Left forelimb (tissue), 1 donor: ENCODE results near the gene FUNDC1.
"Not testable (repeated sequence)": the region's sequence is repeated elsewhere in the genome, so short reads cannot be mapped to it uniquely, and the experiment has no call there.

Experiments
- DNase-seq: peaks from one replicate; pipeline ENCODE4 v3.0.0-alpha.2; 2018; ENCODE audit warnings: low spot score

Gene FUNDC1

DNA sequence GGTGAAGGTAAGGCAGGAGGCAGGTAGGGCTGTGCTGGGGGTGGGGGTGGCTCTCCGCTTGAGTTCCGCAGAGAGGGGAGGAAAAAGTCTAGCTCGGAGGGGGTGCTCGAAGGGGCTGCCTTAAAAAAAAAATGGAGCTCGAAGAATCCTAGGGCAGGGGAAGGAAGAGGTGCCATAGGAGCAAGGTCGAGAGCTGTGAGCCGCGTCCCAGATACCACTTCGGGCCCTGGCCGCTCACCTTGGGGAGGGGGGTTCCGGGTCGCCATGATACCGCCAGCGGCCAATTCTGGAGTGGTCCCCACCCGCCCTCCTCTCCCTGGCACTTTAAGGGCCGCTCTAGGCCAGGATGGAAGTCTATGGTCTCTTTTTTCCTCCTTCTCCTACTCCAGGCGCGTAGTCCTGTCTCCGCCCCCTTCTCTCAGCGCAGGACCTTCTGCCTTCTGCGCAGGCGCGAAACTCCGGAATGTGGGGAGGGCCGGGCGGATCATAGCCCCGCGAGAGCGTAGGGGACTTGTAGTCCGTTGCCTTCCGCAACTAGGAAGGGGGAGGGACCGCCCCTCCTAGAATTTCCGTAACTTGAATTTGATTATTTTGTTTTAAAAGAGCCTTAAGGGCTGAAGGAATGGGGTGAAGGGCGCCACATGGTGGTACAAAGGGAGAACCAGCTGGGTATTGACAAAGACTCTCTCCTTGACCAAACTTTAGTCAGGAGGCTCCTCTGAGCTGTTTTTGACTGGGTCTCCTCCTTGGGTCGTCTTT, at the start of gene FUNDC1:
FUNDC1 (minus strand) TSS at position 293 of the 759 bp plus-strand sequence; CDS start at position 266, 27 bp downstream.
- DNase-seq, result peak; percentile 93

- DNase-seq, result no peak
Measured at GRCh38 chrX:44585866-44586265, 43.2 kb upstream of the FUNDC1 start.

GRCh38 chrX:44580466-44580865, 37.8 kb upstream of the FUNDC1 start:
- no peak for DNase-seq

GRCh38 chrX:44572340-44572938, 29.8 kb upstream of the FUNDC1 start:
- DNase-seq, result no peak

DNA sequence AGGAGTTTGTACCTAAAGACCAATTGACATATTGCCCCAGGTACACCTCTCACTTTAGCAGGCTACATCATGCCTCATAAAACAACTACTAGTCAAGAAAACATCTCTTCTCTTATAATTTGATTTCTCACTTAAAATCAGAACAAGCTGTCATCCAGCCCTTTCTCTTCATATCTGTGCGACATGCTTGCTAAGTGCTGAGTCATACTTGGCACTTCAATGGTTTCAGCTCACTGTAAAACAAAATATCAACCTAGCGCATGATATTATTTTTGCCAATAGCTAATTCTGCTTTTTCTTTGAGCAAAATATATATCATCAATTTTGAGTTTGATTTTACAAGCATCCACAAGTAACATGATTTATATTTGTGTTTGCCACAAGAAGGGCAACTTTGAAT, 27.9 kb upstream of the FUNDC1 start:
- DNase-seq, result no peak

DNA sequence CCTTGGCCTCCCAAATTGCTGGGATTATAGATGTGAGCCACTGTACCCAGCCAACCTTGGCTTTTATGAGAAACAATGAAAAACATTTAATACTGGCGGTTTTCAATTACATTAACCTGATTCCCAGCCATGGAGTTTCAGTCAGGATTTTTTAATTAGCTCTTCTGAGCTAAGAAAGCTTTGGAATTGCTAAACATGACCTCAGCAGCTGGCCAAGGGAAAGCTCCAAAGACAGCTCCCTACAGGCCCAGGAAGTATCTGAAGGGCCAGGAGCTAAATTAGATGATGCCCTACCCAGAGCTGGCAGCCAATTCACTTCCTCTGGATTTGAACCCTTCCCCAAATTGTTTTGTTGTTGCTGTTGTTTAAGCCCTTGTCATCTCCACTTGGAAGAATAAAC, 26.5 kb upstream of the FUNDC1 start:
- DNase-seq, result no peak

DNA sequence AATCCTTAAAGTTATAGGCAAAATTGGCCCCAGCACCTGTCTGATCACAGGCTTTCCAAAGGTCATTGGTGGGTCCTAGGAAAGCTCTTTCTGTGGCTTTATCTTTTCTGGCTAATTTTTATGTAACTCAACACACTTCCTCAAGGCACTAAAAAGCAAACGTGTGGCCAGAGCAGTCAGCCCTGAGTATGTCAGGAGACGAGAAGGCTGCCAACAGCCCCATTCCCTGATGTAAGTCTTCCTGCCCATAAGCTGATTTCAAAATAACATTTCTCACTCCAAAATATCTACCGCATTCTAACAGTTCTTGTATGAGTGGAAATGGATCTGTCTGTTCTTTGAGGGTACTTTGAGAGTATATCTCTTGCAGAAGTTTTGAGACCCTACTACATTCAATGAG, 25.5 kb upstream of the FUNDC1 start:
- no peak for DNase-seq

DNA sequence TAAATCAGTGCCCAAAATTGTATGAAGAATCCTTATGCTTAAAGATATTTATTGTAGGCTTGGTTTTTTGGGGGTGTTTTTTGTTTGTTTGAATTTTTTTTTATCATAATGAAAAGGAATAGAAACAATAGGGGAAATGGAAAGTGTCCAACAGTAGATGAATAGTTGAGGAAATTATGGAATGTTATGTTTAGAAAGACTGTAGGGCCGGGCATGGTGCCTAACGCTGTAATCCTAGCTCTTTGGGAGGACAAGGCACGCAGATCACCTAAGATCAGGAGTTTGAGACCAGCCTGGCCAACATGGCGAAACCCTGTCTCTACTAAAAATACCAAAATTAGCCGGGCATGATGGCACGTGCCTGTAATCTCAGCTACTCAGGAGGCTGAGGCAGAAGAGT, 19.2 kb upstream of the FUNDC1 start:
- not testable (repeated sequence) for DNase-seq

DNA sequence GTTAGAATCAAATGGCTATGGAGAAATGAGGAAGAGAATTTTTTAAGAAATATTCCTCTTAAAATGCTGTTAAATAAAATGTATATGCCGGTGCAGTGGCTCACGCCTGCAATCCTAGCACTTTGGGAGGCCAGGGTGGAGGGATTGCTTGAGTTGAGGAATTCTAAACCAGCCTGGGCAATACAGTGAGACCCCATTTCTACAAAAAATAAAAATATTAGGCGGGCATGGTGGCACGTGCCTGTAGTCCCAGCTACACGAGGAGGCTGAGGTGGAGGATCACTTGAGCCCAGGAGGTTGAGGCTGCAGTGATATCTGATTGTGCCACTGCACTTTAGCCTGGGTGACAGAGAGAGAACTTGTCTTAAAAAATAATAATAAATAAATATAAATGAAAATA, 7.9 kb upstream of the FUNDC1 start:
- DNase-seq, result no peak

DNA sequence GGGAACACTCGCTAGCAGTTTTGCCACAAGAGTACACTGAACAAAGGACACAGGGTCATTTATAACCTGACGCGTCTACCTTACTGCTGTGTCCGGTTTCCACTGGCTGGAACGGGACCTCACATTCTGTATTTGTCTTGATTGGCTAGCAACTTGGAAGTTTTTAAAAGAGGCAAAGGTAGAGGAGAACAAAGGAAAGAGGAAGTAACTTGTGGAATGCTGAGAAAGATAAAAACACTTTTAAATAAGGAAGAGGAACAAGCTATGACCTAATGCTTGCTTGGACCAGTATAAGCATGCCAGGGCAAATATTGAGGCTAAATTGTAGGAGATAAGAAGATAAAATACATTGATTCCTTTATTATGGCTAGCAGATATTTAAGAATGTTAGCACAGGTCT, 2.8 kb upstream of the FUNDC1 start:
- DNase-seq, result not testable (repeated sequence)

DNA sequence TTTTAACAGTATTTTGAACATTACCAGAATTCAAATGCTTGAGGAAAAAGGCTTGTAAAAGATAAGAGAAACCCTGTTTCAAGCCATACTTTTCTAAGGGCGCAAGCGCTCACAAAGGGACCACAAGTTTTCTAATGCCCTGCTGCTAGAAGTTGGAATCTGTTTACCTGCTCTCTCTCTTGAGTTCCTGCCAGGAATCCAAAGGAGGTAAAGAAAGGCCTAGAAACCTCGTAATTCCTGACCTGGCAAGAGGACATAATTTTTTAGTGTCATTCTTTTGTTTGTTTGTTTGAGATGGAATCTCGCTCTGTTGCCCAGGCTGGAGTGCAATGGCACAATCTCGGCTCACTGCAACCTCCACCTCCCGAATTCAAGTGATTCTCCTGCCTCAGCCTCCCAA, 1.4 kb upstream of the FUNDC1 start:
- no peak for DNase-seq

DNA sequence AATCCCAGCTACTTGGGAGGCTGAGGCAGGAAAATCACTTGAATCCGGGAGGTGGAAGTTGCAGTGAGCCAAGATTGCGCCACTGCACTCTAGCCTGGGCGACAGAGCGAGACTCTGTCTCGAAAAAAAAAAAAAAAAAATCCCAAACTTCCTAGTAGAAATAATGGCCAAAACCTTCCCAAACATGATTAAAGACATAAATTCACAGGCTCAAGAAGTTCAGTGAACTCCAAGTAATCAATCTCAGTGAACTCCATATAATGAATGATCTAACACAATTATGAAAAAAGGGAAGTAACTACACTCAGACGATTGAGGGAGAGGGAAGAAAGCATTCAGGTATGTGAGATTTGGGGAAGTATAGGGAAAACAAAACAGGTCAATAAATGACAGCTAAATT, 6.5 kb downstream of the FUNDC1 start:
- DNase-seq, result no peak

- no peak for DNase-seq
Measured at GRCh38 chrX:44529310-44529709, 13.3 kb downstream of the FUNDC1 start.

DNA sequence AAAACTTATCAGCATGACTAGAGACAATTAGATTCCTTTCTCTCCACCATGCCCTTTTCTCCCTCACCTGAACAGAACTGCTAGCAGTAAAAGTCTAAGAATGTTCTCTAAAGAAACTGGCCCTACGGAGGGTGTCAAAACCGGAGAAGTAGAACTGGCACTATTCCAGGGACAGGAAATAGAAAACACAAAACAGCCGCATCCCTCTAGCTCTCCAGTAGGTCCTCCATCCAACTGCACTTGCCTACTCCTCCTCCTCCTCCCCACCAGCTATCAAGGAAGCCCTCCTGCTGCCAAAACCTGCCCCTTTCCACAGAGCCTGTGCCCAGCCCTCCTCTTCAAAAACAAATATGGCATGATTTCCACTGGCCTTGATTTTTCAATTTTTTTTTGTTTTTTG, 28.4 kb downstream of the FUNDC1 start:
- no peak for DNase-seq

DNA sequence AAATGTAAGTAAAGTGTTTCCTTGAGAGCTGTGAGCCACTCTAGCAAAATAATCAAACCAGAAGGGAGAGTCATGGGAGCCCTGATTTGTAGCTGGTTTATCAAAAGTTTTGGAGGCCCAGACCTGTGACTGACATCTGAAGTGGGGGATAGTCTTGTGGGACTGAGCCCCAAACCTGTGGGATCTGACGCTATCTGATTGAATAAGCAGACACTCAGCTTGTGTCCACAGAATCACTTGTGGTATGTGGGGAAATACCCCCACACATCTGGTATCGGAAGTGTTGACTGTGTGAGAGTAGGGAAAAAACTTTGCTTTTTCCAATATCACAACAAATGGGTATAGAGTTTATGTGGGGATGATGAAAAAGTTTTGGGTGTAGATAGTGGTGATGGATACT, 35.4 kb downstream of the FUNDC1 start:
- DNase-seq, result no peak

GRCh38 chrX:44506678-44507077, 36.0 kb downstream of the FUNDC1 start:
- DNase-seq, result no peak

GRCh38 chrX:44503560-44503959, 39.1 kb downstream of the FUNDC1 start:
- DNase-seq, result no peak

DNA sequence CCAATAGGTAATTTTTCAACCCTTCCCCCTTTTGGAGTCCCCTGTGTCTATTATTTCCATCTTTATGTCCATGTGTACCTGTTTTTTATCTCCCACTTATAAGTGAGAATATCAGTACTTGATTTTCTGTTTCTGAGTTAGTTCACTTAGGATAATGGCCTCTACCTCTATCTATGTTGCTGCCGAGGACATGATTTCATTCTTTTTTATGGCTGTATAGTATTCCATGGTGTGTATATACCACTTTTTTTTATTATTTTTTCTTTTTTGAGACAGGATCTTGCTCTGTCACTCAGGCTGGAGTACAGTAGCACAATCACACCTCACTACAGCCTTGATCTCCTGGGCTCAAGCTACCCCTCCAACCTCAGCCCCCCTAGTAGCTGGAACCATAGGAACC, 47.6 kb downstream of the FUNDC1 start:
- DNase-seq, result no peak

DNA sequence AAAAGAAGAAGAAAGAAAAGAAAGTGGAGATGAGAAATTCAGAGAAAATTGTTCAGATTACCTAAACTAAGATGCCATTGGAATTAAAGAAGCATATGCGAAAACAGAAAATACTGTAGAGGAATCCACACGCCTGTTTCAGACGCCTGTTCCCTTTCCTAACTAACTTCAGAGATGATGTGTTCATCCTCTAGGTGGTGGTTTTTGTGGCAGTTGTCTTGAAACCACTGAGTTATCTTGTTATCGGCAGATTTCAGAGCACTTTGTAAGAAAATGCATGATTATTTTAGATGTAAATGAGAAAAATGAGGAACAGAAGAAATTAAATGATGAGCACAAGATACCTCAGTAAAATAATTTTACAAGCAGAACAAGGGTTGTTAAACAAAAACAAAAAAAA, 48.3 kb downstream of the FUNDC1 start:
- no peak for DNase-seq

DNA sequence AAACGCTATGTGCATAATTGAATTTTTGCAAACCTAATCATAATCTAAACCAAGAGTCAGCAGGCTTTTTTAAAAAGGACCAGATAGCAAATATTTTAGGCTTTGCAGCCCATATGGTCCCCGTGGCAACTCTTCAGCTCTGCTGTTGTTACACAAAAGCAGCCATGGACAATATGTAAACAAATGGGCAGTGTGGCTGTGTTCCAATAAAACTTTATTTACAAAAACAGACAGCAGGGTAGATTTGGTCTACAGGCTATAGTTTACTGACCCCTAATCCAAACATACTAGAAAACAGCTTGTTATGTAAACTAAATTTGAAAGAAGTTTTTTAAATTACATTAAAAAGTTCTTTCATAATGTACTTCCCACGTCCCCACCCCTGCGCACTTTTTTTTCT, 53.1 kb downstream of the FUNDC1 start:
- no peak for DNase-seq

- DNase-seq, result no peak
Measured at GRCh38 chrX:44484607-44485146, 58.0 kb downstream of the FUNDC1 start.

- no peak for DNase-seq
Measured at GRCh38 chrX:44483965-44484606, 58.6 kb downstream of the FUNDC1 start.

DNA sequence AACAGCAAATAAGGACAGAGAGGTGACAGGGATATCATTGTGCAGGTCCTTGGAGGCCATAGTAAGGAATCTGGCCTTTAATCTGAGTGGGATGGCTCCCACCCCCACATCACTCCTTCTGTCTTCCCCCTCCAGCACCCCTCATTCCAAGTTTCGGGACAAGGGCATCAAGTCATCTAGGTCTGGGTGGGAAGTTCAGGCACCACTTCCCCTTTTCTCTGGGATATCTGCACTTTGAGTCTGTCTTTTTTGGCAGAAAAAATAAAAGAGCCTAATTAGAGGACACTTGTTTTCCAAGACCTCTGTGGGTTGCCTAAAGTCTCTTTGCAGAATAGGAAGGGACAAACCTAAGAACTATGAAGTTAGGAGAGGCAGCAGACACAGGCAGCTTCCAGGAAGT, 60.1 kb downstream of the FUNDC1 start:
- DNase-seq, result no peak
